ENCODE data around the gene NLN.
A peak's percentile ranks its signal among the peaks of the same experiment; 100 is the strongest.

Gene NLN

DNA sequence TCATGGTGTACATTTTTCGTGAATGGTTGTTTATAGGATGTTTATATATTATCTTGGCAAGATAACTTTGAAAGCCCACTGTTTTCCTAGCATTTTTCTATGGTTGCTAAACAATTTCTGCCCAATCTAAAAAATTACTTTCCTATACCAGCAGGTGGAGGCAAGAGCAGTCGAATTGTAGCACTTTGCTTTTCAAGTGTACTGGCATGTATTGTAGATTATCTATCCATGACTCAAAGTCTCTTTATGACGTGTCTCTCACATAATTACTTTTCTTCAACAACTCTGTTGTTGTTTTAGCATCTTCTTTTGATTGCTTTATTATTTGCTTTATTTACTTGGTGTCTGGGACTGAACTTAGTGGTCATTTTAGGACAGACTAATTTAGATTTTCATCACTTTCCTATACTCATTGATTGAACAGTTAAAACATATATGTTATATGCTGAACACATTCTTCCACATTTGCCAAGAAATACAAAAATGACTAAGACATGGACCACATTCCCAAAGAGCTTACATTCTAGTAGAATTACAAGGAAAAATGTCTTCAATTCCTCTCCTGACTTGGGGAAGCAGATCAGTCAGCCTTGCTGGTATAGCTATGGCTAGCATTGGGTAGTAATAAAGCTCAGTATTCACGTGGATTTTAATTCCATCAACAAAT is 20.7 kb downstream of the NLN start:
- TF ChIP-seq MYC (IDR thresholded peaks at IDR 0.05; ENCODE audit: low read depth, low read length), result no peak
- TF ChIP-seq, protein P1, sequence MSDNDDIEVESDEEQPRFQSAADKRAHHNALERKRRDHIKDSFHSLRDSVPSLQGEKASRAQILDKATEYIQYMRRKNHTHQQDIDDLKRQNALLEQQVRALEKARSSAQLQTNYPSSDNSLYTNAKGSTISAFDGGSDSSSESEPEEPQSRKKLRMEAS (IDR thresholded peaks at IDR 0.05; ENCODE audit: low read depth, low read length), result no peak
- TF ChIP-seq POLR2A (IDR thresholded peaks at IDR 0.05; ENCODE audit: extremely low read depth, insufficient read length), result no peak
- TF ChIP-seq, protein P2, sequence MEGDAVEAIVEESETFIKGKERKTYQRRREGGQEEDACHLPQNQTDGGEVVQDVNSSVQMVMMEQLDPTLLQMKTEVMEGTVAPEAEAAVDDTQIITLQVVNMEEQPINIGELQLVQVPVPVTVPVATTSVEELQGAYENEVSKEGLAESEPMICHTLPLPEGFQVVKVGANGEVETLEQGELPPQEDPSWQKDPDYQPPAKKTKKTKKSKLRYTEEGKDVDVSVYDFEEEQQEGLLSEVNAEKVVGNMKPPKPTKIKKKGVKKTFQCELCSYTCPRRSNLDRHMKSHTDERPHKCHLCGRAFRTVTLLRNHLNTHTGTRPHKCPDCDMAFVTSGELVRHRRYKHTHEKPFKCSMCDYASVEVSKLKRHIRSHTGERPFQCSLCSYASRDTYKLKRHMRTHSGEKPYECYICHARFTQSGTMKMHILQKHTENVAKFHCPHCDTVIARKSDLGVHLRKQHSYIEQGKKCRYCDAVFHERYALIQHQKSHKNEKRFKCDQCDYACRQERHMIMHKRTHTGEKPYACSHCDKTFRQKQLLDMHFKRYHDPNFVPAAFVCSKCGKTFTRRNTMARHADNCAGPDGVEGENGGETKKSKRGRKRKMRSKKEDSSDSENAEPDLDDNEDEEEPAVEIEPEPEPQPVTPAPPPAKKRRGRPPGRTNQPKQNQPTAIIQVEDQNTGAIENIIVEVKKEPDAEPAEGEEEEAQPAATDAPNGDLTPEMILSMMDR (IDR thresholded peaks at IDR 0.05; ENCODE audit: low read depth, low read length), result peak; percentile 52
- DNase-seq (ENCODE audit: low read depth), result peak; percentile 69
- H3K4me3 ChIP-seq (ENCODE audit: low read depth, low read length), result no peak overlapping the region

DNA sequence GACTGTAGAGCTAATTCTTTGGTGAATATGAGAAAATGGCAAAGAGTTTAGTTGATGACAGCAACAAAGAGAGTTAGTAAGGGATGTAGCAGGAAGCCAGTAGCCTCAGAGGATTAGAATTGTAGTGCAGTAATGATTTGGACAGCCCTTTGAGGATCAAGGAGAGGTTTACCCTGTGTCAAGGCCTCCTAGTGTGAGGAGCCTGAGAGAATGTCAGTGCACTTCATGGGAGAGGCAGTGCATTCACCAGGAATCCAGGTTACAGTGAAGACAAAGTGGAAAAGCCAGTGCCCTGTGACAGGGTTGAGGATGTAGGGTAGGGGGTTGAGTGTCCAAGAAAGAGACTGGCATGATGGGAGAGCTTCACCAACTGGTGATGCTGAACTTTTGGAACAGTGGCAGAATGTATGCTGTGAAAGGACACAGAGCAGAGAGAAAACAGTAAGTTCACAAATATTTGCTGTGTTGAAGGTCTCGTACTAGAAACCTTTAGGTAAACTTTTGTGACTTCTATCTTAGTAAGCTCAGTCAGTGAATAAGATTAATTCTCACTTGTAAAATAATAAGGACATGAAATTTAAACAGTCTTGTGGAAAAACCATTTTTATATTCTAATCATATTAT is 27.3 kb downstream of the NLN start:
- H3K4me3 ChIP-seq (ENCODE audit: low read depth, low read length), result no peak overlapping the region
- TF ChIP-seq, protein P2 (IDR thresholded peaks at IDR 0.05; ENCODE audit: low read depth, low read length), result no peak
- TF ChIP-seq, protein P1 (IDR thresholded peaks at IDR 0.05; ENCODE audit: low read depth, low read length), result no peak
- DNase-seq (ENCODE audit: low read depth), result no peak

DNA sequence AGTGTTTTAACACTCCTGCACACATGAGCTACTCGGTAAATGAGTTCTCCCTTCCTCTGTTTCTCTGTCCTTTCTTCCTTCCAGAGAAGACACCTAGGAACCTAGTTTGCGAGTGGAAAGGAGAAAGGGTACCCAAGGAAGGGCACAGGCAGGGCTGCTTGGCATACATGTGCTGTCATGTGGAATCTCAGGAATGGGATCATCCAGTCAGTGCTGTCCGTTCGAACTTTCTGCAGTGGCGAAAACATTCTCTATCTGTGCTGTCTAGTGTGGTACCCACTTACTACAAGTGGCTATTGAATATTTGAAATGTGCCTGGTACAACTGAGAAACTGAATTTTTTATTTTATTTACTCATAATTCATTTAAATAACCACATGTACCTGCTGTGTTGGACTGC is 28.0 kb downstream of the NLN start:
- TF ChIP-seq, protein P2 (IDR thresholded peaks at IDR 0.05; ENCODE audit: low read depth, low read length), result no peak
- no peak for TF ChIP-seq POLR2A (IDR thresholded peaks at IDR 0.05; ENCODE audit: extremely low read depth, insufficient read length)
- TF ChIP-seq MYC (IDR thresholded peaks at IDR 0.05; ENCODE audit: low read depth, low read length), result no peak
- TF ChIP-seq, protein P1 (IDR thresholded peaks at IDR 0.05; ENCODE audit: low read depth, low read length), result no peak
- no peak for DNase-seq (ENCODE audit: low read depth)

DNA sequence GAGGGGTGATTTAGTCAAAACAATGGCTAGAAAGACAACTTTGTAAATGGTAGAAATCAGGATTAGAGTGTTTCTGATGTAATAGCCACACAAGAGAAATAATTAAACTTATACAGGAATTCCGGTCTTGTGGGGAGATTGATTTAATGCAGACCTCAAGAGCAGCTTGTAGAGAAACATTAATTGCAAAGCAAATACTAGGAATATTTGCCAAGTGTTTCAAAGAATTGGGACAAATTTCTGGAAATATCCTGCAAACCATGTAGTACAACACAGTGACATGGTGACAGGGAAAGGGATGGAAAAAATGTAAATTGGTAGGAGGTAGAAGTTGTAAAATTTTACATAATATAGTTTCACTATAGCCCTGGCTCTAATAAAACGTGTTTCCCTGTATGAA is 28.9 kb downstream of the NLN start:
- no peak for DNase-seq (ENCODE audit: low read depth)
- no peak for TF ChIP-seq POLR2A (IDR thresholded peaks at IDR 0.05; ENCODE audit: extremely low read depth, insufficient read length)
- TF ChIP-seq, protein P2 (IDR thresholded peaks at IDR 0.05; ENCODE audit: low read depth, low read length), result no peak
- no peak for TF ChIP-seq MYC (IDR thresholded peaks at IDR 0.05; ENCODE audit: low read depth, low read length)
- TF ChIP-seq, protein P1 (IDR thresholded peaks at IDR 0.05; ENCODE audit: low read depth, low read length), result no peak

More for the DNA sequence above, 28.0 kb downstream of the NLN start:
- H3K4me3 ChIP-seq (ENCODE audit: low read depth, low read length), result no peak overlapping the region

DNA sequence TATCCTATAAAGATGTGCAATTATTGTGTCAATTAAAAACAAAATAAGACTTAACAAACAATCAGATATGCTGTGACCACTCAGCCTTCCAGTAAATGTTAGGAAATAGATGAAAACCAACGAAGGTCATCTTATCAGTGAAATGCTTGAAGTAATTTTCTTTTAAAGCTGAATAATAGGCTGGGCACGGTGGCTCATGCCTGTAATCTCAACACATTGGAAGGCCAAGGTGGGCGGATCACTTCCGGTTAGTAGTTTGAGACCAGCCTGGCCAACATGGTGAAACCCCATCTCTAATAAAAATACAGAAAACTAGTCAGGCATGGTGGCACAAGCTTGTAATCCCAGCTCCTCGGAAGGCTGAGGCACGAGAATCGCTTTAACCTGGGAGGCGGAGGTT is 31.2 kb downstream of the NLN start:
- TF ChIP-seq, protein P2 (IDR thresholded peaks at IDR 0.05; ENCODE audit: low read depth, low read length), result no peak
- TF ChIP-seq, protein P1 (IDR thresholded peaks at IDR 0.05; ENCODE audit: low read depth, low read length), result no peak
- H3K4me3 ChIP-seq (ENCODE audit: low read depth, low read length), result no peak overlapping the region
- no peak for DNase-seq (ENCODE audit: low read depth)

More for the DNA sequence above, 28.9 kb downstream of the NLN start:
- H3K4me3 ChIP-seq (ENCODE audit: low read depth, low read length), result no peak overlapping the region
